ENCODE results near the gene DGKI. TPM values are rescaled to one million over a fixed set of nuclear protein-coding genes. Genes with fewer than 3 reads are reported as not detected.
A peak's percentile ranks its signal among the peaks of the same experiment; 100 is the strongest.

The DGKI gene
- total and polyA plus RNA-seq, 4 experiments from 2014 or later: 0.11 TPM; not detected in 3

- POLR2A ChIA-PET (ENCODE audit: partially characterized antibody): no interaction called here
Measured at GRCh38 chr7:137789215-137789882, 57.4 kb downstream of the DGKI start.

DNA sequence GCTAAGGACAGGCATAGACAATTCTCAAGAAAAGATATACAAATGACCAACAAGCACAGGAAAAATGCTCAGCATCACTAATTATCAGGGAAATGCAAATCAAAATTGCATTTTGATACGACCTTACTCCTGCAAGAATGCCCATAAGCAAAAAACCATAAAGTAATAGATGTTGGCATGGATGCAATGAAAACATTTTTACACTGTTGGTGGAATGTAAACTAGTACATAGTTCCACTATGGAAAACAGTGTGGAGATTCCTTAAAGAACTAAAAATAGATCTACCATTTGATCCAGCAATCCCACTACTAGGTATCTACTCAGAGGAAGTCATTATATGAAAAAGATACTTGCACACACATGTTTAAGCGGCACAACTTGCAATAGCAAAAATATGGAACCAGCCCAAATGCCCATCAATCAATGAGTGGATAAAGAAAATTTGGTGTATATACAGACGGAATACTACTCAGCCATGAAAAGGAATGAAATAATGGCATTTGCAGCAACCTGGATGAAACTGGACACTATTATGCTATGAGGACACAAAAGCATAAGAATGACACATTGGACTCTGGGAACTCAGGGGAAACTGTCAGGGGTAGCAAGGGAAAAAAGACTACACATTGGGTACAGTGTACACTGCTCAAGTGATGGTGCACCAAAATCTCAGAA is 59.3 kb downstream of the DGKI start:
- no peak overlapping the region for H3K27ac Mint-ChIP-seq
- Histone ChIP-seq H3K27ac (ENCODE audit: low read depth, low read length) (no peak overlapping the region), H3K4me3 (ENCODE audit: low read length in 2 of 2) (no peak overlapping the region), H3K9me3 (ENCODE audit: control insufficient read depth in 1 of 2, low read length in 2 of 2) (no peaks in the 10 kb centered on the region), H3K4me1 (ENCODE audit: insufficient read depth, low read length) (no peaks in the 10 kb centered on the region), H3K27me3 (ENCODE audit: insufficient read depth, low read length) (no peaks in the 10 kb centered on the region), H3K36me3 (ENCODE audit: insufficient read depth, low read length) (no peaks in the 10 kb centered on the region)
- H3K27me3 Mint-ChIP-seq: peaks cover 9 to 17% of the 10 kb centered on the region in 2 donors
- no peaks in the 10 kb centered on the region for H3K36me3 Mint-ChIP-seq
- H3K4me1 Mint-ChIP-seq: no peaks in the 10 kb centered on the region
- no peak for DNase-seq
- peaks cover 0 to 20% (median under 1%) of the 10 kb centered on the region in 8 donors for H3K9me3 Mint-ChIP-seq
- ChIA-PET POLR2A (ENCODE audit: partially characterized antibody) (no interaction called here), CTCF (ENCODE audit: partially characterized antibody) (no interaction called here)
- no peak overlapping the region for H3K4me3 Mint-ChIP-seq
- intact Hi-C loops (cut with micrococcal nuclease): no loop called here

More at GRCh38 chr7:137789215-137789882, 57.4 kb downstream of the DGKI start:
- Histone ChIP-seq H3K36me3 (ENCODE audit: insufficient read depth, low read length) (no peaks in the 10 kb centered on the region), H3K27me3 (ENCODE audit: insufficient read depth, low read length) (no peaks in the 10 kb centered on the region), H3K4me3 (ENCODE audit: low read length in 2 of 2) (no peak overlapping the region), H3K27ac (ENCODE audit: low read depth, low read length) (no peak overlapping the region), H3K9me3 (ENCODE audit: control insufficient read depth in 1 of 2, low read length in 2 of 2) (no peaks in the 10 kb centered on the region), H3K4me1 (ENCODE audit: insufficient read depth, low read length) (no peaks in the 10 kb centered on the region)
- Mint-ChIP-seq H3K4me3 (no peak overlapping the region), H3K27me3 (peaks cover 9 to 11% of the 10 kb centered on the region in 2 donors), H3K27ac (no peak overlapping the region), H3K9me3 (peaks cover 0 to 9% (median 0%) of the 10 kb centered on the region in 8 donors), H3K36me3 (no peaks in the 10 kb centered on the region), H3K4me1 (no peaks in the 10 kb centered on the region)
- no peak for DNase-seq
- CTCF ChIA-PET (ENCODE audit: partially characterized antibody): no interaction called here
- intact Hi-C loops (cut with micrococcal nuclease): no loop called here

DNA sequence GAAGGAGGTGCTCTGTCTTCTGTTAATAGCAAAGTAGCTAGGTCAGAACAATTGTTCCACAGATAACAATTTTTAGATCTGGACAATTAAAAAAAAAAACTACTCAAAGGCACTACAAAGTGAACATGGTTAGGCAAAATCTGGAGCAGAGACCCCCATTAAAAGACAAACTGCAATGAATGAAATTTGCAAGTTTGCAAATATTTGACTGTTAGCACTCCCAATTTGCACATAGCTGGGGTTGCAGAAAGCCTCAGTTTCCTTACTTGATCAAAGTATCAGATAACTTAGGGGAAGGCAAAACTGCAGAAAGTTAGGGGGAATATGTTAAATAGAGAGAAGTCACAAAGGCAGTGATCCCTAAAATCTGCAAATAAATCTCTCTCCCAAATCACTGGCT is 68.3 kb downstream of the DGKI start:
- DNase-seq: no peak
- POLR2A ChIA-PET (ENCODE audit: partially characterized antibody): no interaction called here

DNA sequence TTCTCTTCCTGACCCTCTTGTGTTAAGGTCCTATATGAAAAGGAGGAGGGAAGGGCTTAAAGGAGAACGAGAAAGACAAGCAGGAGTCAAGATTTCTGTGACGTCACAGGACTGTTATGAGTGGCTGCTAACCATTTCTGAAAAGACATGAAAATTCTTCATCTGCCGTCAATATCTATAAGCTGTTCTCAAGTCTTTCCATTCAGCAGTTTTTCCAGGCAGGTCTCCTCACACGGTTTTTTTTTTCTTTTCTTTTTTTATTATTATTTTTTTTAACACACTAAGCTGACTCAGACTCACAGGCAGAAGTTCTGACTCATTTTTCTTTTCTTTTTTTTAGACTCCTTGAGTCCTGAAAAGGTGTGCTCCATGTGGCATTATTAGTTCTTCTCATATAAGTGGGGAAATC is 72.0 kb downstream of the DGKI start:
- Mint-ChIP-seq H3K4me3 (no peak overlapping the region), H3K36me3 (no peaks in the 10 kb centered on the region), H3K27me3 (peaks cover 7 to 11% of the 10 kb centered on the region in 2 donors), H3K27ac (no peak overlapping the region), H3K9me3 (no peaks in the 10 kb centered on the region), H3K4me1 (no peaks in the 10 kb centered on the region)
- H3K36me3 ChIP-seq (ENCODE audit: insufficient read depth, low read length): no peaks in the 10 kb centered on the region
- ChIA-PET CTCF (ENCODE audit: partially characterized antibody) (no interaction called here), POLR2A (ENCODE audit: partially characterized antibody) (no interaction called here)
- DNase-seq: no peak
- H3K27me3 ChIP-seq (ENCODE audit: insufficient read depth, low read length): no peaks in the 10 kb centered on the region
- intact Hi-C loops (cut with micrococcal nuclease): no loop called here
- no peaks in the 10 kb centered on the region for H3K4me1 ChIP-seq (ENCODE audit: insufficient read depth, low read length)
- no peak overlapping the region for H3K27ac ChIP-seq (ENCODE audit: low read depth, low read length)
- no peaks in the 10 kb centered on the region for H3K9me3 ChIP-seq (ENCODE audit: control insufficient read depth in 1 of 2, low read length in 2 of 2)
- H3K4me3 ChIP-seq (ENCODE audit: low read length in 2 of 2): no peak overlapping the region

More for the DNA sequence above, 68.3 kb downstream of the DGKI start:
- Histone ChIP-seq H3K27me3 (ENCODE audit: insufficient read depth, low read length) (no peaks in the 10 kb centered on the region), H3K36me3 (ENCODE audit: insufficient read depth, low read length) (no peaks in the 10 kb centered on the region), H3K4me3 (ENCODE audit: low read length in 2 of 2) (no peak overlapping the region), H3K9me3 (ENCODE audit: control insufficient read depth in 1 of 2, low read length in 2 of 2) (no peaks in the 10 kb centered on the region), H3K27ac (ENCODE audit: low read depth, low read length) (no peak overlapping the region), H3K4me1 (ENCODE audit: insufficient read depth, low read length) (no peaks in the 10 kb centered on the region)
- Mint-ChIP-seq H3K9me3 (peaks cover 0 to 10% (median under 1%) of the 10 kb centered on the region in 8 donors), H3K27me3 (peaks cover 18 to 20% of the 10 kb centered on the region in 2 donors), H3K36me3 (no peaks in the 10 kb centered on the region), H3K4me3 (no peak overlapping the region), H3K4me1 (no peaks in the 10 kb centered on the region), H3K27ac (no peak overlapping the region)
- intact Hi-C loops (cut with micrococcal nuclease): no loop called here
- CTCF ChIA-PET (ENCODE audit: partially characterized antibody): no interaction called here

- no peak overlapping the region for H3K27ac ChIP-seq (ENCODE audit: low read depth, low read length)
- POLR2A ChIA-PET (ENCODE audit: partially characterized antibody): no interaction called here
- peak overlapping the region in 1 of 7 donors; percentile 52 for H3K27ac Mint-ChIP-seq
- H3K4me3 ChIP-seq (ENCODE audit: low read length in 2 of 2): no peak overlapping the region
- H3K36me3 ChIP-seq (ENCODE audit: insufficient read depth, low read length): no peaks in the 10 kb centered on the region
- no peak overlapping the region for H3K4me3 Mint-ChIP-seq
- H3K4me1 ChIP-seq (ENCODE audit: insufficient read depth, low read length): no peaks in the 10 kb centered on the region
- no peak for DNase-seq
- H3K27me3 Mint-ChIP-seq: peaks cover 3 to 6% of the 10 kb centered on the region in 2 donors
- H3K4me1 Mint-ChIP-seq: no peaks in the 10 kb centered on the region
- H3K9me3 ChIP-seq (ENCODE audit: control insufficient read depth in 1 of 2, low read length in 2 of 2): no peaks in the 10 kb centered on the region
- no peaks in the 10 kb centered on the region for H3K27me3 ChIP-seq (ENCODE audit: insufficient read depth, low read length)
- H3K36me3 Mint-ChIP-seq: no peaks in the 10 kb centered on the region
- intact Hi-C loops (cut with micrococcal nuclease): no loop called here
- peaks cover 0 to 1% (median 0%) of the 10 kb centered on the region in 8 donors for H3K9me3 Mint-ChIP-seq
- CTCF ChIA-PET (ENCODE audit: partially characterized antibody): no interaction called here
Measured at GRCh38 chr7:137772748-137773147, 74.0 kb downstream of the DGKI start.

- Histone ChIP-seq H3K4me1 (ENCODE audit: insufficient read depth, low read length) (no peaks in the 10 kb centered on the region), H3K27ac (ENCODE audit: low read depth, low read length) (no peak overlapping the region), H3K27me3 (ENCODE audit: insufficient read depth, low read length) (no peaks in the 10 kb centered on the region), H3K36me3 (ENCODE audit: insufficient read depth, low read length) (no peaks in the 10 kb centered on the region), H3K4me3 (ENCODE audit: low read length in 2 of 2) (no peak overlapping the region), H3K9me3 (ENCODE audit: control insufficient read depth in 1 of 2, low read length in 2 of 2) (no peaks in the 10 kb centered on the region)
- intact Hi-C loops (cut with micrococcal nuclease): no loop called here
- H3K27me3 Mint-ChIP-seq: peaks cover 3 to 4% of the 10 kb centered on the region in 2 donors
- H3K27ac Mint-ChIP-seq: no peak overlapping the region
- POLR2A ChIA-PET (ENCODE audit: partially characterized antibody): no interaction called here
- CTCF ChIA-PET (ENCODE audit: partially characterized antibody): no interaction called here
- no peak for DNase-seq
- no peak overlapping the region for H3K4me3 Mint-ChIP-seq
- no peaks in the 10 kb centered on the region for H3K36me3 Mint-ChIP-seq
- H3K4me1 Mint-ChIP-seq: no peaks in the 10 kb centered on the region
- peaks cover 0 to 1% (median 0%) of the 10 kb centered on the region in 8 donors for H3K9me3 Mint-ChIP-seq
Measured at GRCh38 chr7:137772316-137772715, 74.5 kb downstream of the DGKI start.

GRCh38 chr7:137771679-137772078 is 75.1 kb downstream of the DGKI start:
- Mint-ChIP-seq H3K4me1 (no peaks in the 10 kb centered on the region), H3K9me3 (peaks cover 0 to 1% (median 0%) of the 10 kb centered on the region in 8 donors), H3K27me3 (peaks cover 3 to 4% of the 10 kb centered on the region in 2 donors), H3K36me3 (no peaks in the 10 kb centered on the region), H3K4me3 (no peak overlapping the region), H3K27ac (no peak overlapping the region)
- Histone ChIP-seq H3K4me1 (ENCODE audit: insufficient read depth, low read length) (no peaks in the 10 kb centered on the region), H3K27ac (ENCODE audit: low read depth, low read length) (no peak overlapping the region), H3K4me3 (ENCODE audit: low read length in 2 of 2) (no peak overlapping the region), H3K27me3 (ENCODE audit: insufficient read depth, low read length) (no peaks in the 10 kb centered on the region), H3K9me3 (ENCODE audit: control insufficient read depth in 1 of 2, low read length in 2 of 2) (no peaks in the 10 kb centered on the region), H3K36me3 (ENCODE audit: insufficient read depth, low read length) (no peaks in the 10 kb centered on the region)
- intact Hi-C loops (cut with micrococcal nuclease): no loop called here
- DNase-seq: no peak
- POLR2A ChIA-PET (ENCODE audit: partially characterized antibody): no interaction called here
- CTCF ChIA-PET (ENCODE audit: partially characterized antibody): no interaction called here

Measured in CD4-positive, alpha-beta memory T cell (primary cell).